Measurements from ENCODE around the gene PLD6.
"Not testable (repeated sequence)": the region's sequence is repeated elsewhere in the genome, so short reads cannot be mapped to it uniquely, and the experiment has no call there.

The PLD6 gene, protein sequence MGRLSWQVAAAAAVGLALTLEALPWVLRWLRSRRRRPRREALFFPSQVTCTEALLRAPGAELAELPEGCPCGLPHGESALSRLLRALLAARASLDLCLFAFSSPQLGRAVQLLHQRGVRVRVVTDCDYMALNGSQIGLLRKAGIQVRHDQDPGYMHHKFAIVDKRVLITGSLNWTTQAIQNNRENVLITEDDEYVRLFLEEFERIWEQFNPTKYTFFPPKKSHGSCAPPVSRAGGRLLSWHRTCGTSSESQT

DNA sequence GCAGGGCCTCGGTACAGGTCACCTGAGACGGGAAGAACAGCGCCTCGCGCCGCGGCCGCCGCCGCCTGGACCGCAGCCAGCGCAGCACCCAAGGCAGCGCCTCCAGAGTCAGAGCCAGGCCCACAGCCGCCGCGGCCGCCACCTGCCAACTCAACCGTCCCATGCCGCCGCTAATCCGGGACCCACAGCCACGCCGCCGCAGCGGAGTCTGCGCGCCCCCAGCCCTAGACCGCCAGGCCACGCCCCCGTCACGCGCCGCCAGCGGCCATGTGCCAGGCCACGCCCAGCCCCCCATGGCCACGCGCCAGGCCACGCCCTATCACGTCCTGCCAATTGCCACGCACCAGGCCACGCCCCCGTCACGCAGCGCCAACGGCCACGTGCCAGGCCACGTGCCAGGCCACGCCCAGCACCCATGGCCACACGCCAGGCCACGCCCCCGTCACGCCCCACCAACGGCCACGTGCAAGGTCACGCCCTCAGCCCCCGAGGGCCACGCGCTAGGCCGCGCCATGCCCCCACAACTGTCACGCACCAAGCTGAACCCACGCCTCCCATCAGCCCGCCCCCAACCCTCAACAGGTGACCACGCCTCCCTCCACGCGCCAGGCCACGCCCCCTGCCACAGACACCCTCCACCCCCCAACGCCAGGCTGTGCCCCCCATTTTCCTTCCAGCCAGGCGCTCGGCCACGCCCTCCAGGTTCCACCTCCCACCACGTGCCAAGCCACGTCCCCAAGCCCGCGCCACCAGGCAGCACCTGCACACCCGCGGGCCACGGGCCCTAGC lies at the start of gene PLD6:
Gene PLD6, minus strand, starts transcription at position 210 of the 789 bp plus-strand sequence. Its CDS starts 47 bp downstream, at position 163.
- peak; percentile 87 for DNase-seq (ENCODE audit: low read depth)

DNA sequence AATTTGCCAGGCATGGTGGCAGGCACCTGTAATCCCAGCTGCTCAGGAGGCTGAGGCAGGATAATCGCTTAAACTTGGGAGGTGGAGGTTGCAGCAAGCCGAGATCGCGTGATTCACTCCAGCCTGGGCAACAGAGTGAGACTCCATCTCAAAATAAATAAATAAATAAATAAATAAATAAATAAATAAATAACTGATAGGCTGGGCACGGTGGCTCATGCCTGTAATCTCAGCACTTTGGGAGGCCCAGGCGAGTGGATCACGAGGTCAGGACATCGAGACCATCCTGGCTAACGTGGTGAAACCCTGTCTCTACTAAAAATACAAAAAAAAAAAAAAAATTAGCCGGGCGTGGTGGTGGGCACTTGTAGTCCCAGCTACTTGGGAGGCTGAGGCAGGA lies 49.6 kb upstream of the PLD6 start:
- DNase-seq (ENCODE audit: low read depth) = not testable (repeated sequence)

- no peak for DNase-seq (ENCODE audit: low read depth)
Observed at GRCh38 chr17:17254036-17254435, 47.9 kb upstream of the PLD6 start.

DNA sequence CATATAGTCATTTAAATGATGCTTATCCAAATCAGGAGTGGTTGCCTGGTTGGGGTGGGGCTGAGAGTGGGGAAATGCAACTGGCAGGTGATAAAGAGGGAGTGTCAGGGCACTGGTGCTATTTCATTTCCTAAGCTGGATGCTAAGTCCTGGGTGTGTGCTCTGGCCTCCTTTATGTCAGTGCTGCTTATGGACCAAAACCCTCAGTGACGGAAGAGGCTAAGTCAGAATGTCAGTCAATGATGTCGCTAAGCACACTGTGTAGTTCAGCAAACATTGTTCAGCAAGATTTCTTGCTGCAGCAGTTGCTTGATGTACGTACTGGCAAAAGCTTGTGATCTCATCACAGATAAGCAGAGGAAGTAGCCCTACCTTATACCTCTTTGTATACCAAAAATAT lies 47.3 kb upstream of the PLD6 start:
- DNase-seq (ENCODE audit: low read depth) = no peak

DNA sequence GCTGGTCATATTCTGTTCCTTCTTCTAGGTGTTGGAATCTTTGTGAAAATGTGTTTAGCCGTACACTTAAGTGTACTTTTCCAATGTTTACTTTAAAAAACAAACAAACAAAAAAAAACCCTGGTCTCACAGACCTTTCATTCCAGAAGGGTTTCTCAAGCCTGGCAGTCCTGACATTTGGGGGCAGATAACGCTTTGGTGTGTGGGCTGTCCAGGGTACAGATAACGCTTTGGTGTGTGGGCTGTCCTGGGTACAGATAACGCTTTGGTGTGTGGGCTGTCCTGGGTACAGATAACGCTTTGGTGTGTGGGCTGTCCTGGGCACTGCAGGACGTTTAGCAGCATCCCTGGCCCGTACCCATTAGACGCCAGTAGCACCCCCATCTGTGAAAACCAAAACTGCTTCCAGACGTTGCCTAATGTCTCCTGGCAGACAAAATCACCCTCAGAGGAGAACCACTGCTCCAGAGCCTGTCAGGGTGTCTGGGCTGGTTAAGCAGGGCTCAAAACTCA lies 46.1 kb upstream of the PLD6 start:
- no peak for DNase-seq (ENCODE audit: low read depth)

DNA sequence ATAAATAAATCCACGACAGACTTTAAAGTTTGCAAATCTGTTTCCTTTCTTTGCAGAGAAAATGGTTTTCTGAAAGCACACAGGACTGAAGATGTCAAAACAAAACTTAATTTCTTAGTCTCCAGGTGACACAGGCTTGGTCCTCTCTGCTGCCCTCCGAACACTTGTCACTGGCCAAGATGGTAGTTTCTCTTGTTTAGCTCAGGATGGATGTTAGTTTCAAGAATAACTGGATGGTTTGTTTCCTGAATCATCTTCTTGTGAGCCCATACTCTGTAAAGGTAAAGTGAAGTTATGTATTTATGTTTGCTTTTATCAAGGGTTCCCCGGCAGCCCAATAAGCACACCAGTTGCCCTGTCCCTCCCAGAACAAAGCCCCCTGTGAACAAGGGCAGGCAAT lies 40.7 kb upstream of the PLD6 start:
- DNase-seq (ENCODE audit: low read depth) = no peak

DNA sequence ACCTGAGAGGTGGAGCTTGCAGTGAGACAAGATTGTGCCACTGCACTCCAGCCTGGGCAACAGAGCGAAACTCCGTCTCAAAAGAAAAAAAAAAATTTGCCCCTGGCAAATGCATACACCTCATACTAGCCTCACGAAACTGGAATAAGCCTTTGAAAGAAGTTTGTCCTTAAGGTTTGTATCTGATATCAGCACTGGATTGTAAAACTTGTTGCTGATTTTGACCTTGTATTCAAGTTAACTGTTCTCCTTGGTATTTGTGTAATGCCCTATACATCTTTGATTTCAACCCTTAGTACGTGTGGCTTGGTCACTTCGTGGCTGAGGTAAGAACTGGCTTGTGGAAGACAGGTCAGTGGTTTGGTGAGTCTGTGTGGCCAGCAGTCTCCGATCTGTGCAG lies 37.0 kb upstream of the PLD6 start:
- no peak for DNase-seq (ENCODE audit: low read depth)

DNA sequence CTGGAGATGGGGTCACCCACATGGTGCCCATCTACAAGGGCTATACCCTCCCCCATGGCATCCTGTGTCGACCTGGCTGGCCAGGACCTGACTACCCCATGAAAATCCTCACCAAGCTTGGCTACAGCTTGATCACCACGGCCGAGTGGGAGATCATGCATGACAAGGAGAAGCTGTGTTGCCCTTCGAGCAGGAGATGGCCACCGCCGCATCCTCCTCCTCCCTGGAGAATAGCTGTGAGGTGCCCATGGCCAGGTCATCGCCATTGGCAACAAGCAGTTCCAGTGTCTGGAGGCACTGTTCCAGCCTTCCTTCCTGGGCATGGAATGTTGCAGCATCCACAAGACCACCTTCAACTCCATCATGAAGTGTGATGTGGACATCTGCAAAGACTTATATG lies 36.1 kb upstream of the PLD6 start:
- no peak for DNase-seq (ENCODE audit: low read depth)

GRCh38 chr17:17241656-17242055 lies 35.5 kb upstream of the PLD6 start:
- DNase-seq (ENCODE audit: low read depth) = no peak

DNA sequence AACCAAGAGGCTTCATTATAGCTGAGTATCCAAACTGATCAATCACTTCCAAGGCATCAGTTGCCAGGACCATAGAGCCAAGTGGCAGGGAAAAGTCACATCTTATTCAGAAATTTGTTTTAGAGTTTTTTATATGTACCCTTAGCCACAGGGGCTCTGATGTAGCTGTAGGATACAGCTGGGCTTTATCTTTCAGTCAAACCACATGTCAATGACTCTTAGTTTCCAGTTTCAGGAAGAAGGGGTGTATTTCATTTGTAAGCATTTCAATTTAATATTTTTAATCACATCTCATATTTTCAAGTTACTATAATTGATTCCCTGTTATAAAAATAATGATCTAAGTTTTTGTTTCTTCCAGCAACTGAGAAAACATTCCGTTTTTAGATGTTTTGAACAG lies 33.7 kb upstream of the PLD6 start:
- DNase-seq (ENCODE audit: low read depth) = no peak

DNA sequence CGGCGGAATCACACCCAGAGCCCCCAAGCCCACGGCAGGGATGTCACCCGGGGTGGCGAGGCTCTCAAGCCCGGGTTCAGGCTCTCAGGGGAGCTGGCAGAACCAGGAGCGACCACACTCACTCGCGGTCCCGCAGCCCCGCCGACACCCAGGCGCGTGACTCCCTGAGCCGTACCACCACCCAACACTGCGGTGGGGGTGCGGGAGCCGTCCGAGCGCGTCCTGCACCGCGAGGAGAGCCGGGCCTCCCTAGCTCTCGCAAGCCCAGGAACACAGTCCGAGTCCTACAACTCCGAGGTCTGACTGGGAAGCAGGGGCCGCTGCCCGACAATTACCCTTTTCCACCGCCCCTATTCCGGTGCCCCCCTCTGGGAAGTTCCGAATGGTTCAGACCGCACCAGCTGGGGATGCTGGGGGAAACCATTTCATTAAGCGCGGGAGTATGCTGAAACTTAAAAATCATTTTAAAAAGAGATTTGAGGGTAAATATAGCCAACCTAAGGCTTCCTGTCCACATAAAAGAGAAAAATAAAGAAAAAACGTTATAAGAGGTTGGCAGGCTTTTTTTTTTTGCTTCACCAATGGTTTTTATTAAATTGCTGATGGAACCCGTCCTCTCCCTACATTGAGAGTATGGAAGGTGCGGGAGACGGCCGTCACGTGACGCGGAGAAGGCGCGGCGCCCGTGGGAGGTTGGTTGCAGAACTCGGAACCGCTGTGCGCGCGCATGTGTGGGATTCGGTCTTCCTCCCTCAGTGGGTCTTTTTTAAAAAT lies 31.1 kb upstream of the PLD6 start, which contains the start of gene FLCN:
Gene FLCN, minus strand, starts transcription at position 143 of the 774 bp plus-strand sequence. CDS start 9,031 bp downstream, outside the sequence.
- peak; percentile 83 for DNase-seq (ENCODE audit: low read depth)

DNA sequence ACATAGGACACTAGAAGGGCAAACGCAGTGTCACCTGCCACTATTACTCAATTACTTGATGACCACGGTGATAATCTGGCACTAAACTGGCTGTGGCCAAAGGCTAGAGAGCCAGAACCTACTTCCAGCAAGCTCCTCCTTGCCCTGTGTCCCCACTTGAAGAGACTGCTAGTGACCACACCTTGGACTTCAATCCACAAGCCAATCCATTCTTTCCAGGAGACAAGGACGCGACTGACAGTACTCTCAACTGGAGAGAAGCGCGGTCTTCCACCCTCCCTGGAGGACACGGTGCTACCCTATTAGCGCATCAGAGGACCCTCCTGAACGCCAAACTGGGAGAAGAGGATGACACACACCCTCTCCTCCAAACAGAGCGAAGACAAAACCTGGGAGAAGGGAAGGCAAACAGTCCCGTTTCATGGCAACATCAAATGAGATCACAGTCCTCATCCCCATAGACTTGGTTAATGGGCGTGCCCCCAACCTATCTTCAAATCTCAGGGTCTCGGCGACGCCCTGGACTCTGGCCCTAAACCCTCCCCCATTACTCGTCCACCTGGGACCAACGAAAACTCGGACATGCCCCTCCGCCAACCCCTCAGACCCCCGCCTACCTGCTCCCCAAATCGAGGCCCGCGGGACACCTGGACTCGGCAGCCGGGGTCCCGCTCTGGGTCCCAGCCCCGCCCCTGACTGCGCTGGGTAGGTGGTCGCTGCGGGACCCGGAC lies 30.3 kb upstream of the PLD6 start:
- no peak for DNase-seq (ENCODE audit: low read depth)

GRCh38 chr17:17235212-17236174 lies 29.4 kb upstream of the PLD6 start:
- no peak for DNase-seq (ENCODE audit: low read depth)

GRCh38 chr17:17232303-17232621 lies 26.1 kb upstream of the PLD6 start:
- DNase-seq (ENCODE audit: low read depth) = no peak

DNA sequence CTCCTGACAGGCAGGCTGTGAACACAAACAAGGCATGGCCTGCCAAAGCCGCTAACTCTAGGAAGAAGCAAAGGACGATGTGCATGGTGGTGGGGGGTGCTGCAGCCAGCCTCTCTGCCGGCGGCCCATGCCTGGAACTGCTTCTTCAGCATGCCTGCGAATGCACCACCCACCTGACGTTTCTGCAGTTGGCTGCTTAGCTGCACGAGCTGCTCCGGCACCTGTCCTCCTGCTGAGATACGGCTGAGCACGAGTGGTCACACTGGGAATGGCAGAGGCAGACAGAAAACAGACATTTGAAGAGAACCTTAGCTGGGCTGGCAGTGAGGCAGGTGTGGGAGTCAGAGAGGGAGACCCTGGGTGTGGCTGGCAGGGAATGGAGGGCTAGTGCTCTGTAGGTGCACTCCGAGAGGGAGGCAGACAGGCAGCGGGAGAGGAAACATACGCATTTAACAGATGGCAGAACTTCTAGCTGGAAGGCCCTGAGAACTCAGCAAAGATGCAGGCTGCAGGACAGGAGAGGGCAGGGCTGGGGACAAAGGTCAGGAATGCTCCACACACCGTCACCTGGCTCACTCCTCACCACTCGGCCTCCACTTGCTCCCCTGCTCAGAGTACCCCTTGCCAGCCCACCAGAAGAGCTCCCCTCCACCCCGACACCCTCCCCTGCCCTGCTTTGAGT lies 25.6 kb upstream of the PLD6 start:
- no peak for DNase-seq (ENCODE audit: low read depth)

DNA sequence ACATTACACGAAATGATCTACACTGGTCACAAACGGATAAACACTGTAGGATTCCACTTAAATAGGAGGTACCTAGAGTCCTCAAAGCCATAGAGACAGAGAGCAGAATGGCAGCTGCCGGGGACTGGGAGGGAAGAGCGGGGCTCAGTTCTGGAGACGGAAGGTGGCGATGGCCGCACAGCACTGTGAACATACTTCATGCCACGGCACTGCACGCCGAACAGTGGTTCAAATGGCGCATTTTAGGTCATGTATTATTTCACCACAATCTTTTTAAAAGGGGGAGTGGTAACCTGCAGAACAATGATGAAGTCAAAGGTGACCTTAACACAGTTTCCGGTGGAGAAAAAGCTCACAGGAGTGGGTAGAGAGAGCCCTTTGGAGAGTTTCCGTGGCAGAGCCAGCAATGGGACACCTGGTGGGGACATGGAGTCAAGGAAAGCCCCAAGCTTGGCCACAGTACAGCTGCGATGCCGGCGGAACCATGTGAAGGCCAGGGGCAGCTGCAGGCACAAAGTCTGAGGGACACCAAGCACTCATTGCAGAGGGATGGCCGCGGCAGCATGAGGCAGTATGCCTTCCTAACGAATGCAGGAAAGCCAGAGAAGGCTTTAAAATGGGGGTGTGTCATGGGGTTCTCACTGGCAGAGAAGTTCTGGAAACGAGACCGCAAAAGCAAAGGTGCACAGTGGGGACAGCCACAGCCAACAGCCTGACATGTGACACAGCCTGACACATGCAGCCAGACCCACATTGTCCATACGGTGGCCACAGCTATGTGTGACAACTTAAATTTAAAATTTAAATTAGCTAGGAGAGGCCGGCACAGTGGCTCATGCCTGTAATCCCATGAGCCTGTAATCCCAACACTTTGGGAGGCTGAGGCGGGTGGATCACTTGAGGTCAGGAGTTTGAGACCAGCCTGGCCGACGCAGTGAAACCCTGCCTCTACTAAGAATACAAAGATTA lies 23.6 kb upstream of the PLD6 start:
- no peak for DNase-seq (ENCODE audit: low read depth)

DNA sequence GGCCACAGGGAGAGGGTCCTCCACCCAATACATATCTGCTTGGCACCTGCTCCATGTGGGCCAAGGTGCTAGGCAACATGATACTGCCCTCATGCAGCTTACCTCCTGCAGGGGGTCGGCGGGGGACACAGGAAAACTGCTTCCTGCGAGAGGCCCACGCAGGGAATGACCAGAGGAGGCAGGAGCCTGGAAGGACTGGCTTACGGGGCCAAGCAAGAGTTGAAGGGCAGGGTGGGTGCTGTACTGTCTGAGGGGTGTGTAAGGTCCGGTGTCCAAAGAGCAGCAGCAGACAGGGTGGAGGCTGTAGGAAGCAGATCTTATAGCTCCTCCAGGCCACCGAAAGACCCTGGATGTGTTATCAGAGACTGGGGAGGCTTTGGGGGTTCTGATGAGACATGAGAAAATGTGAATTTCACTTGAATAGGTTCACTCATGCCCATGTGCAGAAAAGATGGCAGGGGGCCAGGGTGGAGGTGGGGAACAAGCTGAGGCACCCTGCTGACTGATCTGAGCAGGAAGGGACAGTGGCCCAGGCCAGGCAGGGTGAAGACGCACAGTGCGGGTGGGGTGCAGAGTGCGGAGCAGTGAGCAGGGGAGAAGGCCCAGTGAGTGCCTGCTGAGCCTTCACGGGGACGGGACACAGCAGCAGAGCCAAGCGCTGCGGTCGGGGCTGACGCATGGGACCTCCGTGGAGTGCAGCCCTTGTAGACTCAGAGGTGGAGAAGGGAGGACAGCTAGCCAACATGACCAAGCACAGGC lies 22.6 kb upstream of the PLD6 start:
- no peak for DNase-seq (ENCODE audit: low read depth)

Measured in stimulated activated CD8-positive, alpha-beta memory T cell treated with anti-CD3 and anti-CD28 coated beads, Interleukin-12 subunit alpha, Interleukin-12 subunit beta, amount 100 ng/mL, for 4 hours (primary cell).